Heart left ventricle (tissue), 13 donors: Measurements from ENCODE around the gene SNX12.

Source experiments
- CTCF ChIP-seq, 12 donors: fragments of 200-600 bp; sonication (generic) in 4 of 12; IDR thresholded peaks; one replicate each; pipeline versions ENCODE4 v1.5.0 to v1.8.0; 2018 to 2022; ENCODE audit warnings: antibody characterized with exemption in 12 of 12, mild to moderate bottlenecking in 5 of 12
- POLR2A ChIP-seq, 2 donors: fragments of 450-650 bp; IDR thresholded peaks; one replicate each; pipeline ENCODE4 v1.6.1; 2017; ENCODE audit warnings: antibody characterized with exemption in 2 of 2, mild to moderate bottlenecking in 2 of 2, moderate library complexity in 2 of 2
- donor health status: ischemic (EF 13 %, LVEDD 7.1; RV severe dilation, severe dysfunction).
- donor health status: DM: no; HTN: yes; CAD: no.
- donor health status: DM: no; HTN: no; CAD: no.
- donor health status: ischemic (EF 25% LVEDD 6.9; RV normal size, moderate dysfunction).
- donor health status: ischemic (EF 25% LVEDD 5.7; RV mildly dilated, moderate dysfunction).
- donor health status: ischemic (EF 35%, LVEDD 5.7; RV mildly dilated, moderate dysfunction).
- donor health status: nonischemic (EF 11% LVEDD 7.7; RV severe dilation, severe dysfunction).
- donor health status: DM: yes; HTN: yes; CAD: no.
- donor health status: PGD.
- donor health status: ischemic (EF 29% LVEDD 5.4; RV normal size, mild dysfunction).
- donor health status: nonischemic (EF 23%, LVEDD 6.1; RV moderate dilation, normal function).

DNA sequence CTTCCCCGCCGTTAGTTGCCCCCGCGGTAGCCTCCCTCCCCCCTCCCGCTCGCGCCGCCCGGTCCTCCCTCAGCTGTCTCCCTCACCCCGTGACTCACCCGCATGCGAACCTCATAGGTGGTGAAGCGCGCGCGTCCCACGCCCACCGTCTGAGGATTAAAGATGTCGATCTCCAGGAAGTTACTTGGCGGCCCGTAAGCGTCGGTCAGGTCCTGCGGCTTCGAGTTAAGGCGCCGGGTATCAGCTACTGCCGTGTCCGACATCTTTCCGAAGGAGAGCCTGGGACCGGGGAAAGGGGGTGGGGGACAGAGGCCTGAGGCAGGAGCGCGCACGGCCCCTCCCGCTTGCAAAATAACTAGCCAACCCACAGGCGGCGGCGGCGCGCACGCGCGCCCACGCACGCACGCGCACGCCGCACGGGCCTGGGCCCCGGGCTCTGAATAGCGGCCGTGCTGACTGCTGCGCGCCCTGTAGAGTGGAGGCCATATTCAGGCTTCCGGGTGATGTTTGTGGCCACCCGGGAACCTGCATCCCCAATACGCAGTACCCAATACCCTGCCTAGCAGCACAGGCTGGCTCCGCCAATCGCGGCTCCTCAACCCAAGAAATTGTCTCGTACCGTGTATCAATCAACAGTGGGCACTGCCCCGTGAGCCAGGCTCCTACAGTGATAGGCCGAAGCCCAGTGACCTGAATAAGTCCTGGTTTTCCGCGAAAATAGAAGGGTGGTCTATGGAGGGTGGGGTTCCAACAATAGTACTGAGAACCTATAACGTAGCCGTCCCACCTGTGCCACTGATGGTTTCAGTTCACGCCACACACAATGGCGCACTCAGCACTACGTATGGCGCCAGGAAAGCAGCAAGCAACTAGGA is at the start of gene SNX12:
- no peak for TF ChIP-seq CTCF (IDR thresholded peaks at IDR 0.05)
- peak in 1 of 2 donors; percentile 77 for TF ChIP-seq POLR2A (IDR thresholded peaks at IDR 0.05)
